GM19397 (cell line): ENCODE data around the gene SAMD4A.
A peak's percentile ranks its signal among the peaks of the same experiment; 100 is the strongest.

Experiments
- ATAC-seq: cut with Tn5 transposase; IDR thresholded peaks from one replicate; pipeline ENCODE4 v1.9.1; 2021; ENCODE audit warnings: mild to moderate bottlenecking, moderate library complexity; ENCODE audit not compliant: unreplicated experiment

The SAMD4A gene, protein sequence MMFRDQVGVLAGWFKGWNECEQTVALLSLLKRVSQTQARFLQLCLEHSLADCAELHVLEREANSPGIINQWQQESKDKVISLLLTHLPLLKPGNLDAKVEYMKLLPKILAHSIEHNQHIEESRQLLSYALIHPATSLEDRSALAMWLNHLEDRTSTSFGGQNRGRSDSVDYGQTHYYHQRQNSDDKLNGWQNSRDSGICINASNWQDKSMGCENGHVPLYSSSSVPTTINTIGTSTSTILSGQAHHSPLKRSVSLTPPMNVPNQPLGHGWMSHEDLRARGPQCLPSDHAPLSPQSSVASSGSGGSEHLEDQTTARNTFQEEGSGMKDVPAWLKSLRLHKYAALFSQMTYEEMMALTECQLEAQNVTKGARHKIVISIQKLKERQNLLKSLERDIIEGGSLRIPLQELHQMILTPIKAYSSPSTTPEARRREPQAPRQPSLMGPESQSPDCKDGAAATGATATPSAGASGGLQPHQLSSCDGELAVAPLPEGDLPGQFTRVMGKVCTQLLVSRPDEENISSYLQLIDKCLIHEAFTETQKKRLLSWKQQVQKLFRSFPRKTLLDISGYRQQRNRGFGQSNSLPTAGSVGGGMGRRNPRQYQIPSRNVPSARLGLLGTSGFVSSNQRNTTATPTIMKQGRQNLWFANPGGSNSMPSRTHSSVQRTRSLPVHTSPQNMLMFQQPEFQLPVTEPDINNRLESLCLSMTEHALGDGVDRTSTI

DNA sequence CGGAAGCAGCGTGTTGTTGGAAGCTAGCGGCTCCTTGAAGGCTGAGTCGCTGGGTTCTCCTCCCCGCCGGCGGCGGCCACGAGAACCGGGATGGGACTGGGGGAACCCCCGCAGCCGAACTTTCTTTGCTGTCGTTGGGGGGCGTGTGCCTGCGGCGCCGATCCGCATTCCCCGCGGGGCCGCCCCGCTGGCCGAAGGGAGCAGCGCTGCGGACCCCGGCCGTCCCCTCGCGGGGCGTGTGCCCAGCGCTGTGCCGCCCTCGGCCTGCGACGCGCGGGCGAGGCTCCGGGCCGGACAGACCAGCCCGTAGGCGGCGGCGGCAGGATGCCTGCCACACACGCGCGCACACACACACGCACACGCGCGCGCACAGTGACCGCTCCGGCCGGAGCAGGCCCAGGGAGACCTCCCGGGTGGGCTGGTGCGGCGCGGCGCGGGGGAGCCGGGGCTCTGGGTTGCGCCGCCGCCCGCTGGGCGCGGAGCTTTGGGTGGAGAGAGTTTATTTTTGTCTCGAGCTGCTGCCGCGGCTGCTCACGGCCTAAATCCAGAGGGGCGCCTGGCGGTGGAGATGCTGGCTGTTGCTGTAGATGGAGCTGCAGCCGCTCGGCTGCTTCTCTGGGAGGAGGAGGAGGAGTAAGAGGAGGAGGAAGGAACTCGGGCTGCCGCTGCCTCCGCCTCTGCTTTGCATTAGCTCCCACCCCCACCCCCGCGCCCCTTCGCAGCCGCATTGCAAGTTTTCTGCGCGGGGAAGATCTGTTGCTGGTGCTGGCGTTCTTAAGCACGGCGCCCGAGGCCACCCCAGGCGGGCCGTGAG is at the start of gene SAMD4A:
TSS of gene SAMD4A (plus strand) at position 719 of the 814 bp plus-strand sequence. CDS start 789 bp downstream, outside the sequence.
- peak; percentile 38 for ATAC-seq

DNA sequence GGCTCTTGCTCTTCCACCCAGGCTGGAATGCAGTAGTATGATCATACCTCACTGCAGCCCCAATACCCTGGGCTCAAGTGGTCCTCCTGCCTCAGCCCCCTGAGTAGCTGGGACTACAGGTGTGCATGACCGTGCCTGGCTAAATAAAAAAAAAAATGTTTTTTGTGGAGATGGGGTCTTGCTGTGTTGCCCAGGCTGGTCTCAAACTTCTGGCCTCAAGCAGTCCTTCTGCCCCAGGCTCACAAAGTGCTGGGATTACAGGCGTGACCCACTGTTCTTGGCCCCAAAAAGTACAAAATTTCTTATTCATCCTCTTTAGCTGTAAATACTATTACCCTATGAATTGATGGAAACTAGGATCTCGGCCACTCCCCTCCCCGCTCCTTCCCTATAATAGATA is 42.5 kb upstream of the SAMD4A start:
- no peak for ATAC-seq

DNA sequence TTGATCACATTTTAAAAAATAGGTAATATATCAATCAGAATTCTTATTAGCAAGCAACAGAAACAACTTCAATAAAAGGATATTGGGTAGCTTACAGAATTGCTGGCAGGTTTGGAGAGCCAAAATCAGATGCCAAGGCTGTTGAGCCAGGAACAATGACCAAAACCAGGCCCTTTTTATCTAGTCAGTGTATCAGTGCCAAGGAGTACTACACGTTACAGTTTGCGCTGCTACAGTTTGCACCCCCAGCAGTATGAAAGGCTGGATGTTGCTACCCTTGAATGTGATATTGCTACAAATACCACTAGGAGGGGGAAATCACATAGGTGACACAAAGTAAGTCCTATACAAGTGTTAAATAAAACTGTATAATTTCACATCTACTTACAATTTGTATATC is 38.0 kb upstream of the SAMD4A start:
- ATAC-seq = no peak

DNA sequence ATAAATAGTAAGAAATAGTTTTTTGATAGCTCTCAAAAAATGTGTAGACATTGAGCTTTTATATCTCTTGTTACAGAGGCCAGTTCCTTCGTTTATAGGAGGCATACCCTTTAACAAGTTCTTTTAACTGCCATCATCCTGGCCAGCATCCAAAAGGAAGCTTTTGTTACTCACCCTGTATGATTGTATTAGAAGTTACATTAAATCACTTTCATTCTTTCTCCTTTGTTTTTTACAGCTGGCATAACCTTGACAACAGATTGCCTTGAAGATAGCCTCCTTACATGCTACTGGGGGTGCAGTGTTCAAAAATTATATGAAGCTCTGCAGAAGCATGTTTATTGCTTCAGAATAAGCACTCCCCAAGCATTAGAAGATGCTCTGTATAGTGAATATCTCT is 37.1 kb upstream of the SAMD4A start:
- ATAC-seq = no peak

DNA sequence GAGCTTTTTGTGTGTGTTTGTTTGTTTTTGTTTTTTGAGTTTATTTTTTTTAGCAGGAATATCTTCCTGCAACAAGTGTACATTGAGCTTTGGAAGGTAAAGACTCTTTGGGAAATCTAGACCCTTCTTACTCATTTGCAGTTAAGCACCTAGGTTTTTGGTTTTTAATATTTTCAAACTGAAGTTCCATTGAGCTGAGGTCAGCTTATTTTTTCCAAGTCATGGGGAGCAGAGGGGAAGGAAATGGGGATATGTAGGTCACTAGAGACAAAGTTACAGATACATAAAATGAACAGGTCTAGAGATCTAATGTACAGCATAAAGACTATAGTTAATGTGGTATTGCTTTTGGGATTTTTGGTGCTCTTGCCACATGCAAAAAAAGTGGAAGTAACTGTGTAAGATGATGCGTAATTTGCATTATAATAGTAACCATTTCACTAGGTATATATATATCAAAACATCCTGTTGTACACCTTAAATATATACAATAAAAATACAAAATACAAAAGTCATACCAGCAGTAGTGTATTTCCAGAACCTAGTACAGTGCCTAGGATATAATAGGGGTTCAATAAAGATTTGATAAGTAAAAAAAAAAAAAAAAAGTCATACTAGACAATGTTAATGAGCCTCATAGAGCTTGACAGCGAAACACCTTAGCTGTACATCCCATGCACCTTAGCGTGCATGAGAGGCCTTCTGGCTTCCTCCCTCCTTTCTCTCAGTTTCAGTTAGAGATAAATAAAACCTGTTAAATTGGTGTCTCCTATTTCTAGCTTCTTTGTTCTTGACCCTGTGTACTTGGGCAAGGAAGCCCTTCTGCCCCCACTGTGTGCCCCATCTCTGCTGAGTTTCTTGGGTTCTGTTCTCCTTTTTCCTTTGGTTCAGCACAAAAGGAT is 34.6 kb upstream of the SAMD4A start:
- peak; percentile 95 for ATAC-seq

DNA sequence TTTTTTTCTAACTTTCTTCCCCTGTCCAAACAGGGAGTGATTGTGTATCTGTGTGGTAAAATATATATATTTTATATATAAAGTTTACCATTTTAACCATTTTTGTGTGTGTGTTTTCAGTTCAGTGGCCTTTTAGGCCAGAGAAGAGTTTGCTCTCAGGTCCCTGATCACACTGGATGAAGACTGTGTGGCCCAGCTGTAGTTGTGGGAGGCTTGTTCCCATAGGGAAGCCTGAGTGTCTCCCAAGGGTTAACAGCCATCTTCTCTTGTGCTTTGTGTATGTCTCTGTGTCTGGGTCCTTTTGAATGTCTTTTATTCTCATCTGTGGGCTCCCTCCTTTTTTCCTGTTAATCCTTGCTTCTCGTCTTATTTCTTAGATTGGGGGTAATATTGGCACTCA is 33.8 kb upstream of the SAMD4A start:
- no peak for ATAC-seq

DNA sequence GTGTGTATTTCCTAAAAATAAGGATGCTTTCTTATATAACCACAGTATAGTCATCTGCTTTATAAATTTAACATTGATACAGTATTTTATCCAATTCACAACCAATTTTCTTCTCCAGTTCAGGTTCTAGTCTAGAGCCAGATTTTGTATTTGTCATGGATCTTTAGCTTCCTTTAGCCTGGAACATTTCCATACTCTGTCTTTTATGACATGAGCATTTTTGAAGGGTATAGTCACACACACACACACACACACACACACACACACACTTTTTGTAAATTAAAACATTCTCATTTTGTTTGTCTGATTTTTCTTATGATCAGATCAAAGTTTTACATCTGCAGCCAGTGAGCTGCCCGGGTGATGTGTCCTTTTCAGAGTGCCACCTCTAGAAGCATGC is 31.8 kb upstream of the SAMD4A start:
- ATAC-seq = no peak

DNA sequence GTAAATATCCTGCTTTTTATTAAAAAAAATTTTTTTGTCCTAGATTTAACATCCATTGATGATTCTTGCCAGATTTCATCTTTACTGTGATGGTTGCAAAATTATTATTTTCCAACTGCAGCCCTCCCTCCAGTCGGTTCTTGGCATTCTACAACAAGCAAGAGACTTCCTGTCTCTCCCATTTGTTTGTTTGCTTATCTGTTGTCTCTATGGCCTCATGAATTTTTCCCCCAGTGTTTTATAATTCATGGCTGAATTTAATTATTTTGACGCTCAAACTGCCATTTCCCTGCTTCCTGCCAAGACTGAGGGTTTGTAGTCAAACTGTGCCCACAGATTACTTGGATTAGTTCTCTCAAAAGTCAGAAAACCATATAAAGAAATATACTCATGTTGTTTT is 31.3 kb upstream of the SAMD4A start:
- no peak for ATAC-seq

DNA sequence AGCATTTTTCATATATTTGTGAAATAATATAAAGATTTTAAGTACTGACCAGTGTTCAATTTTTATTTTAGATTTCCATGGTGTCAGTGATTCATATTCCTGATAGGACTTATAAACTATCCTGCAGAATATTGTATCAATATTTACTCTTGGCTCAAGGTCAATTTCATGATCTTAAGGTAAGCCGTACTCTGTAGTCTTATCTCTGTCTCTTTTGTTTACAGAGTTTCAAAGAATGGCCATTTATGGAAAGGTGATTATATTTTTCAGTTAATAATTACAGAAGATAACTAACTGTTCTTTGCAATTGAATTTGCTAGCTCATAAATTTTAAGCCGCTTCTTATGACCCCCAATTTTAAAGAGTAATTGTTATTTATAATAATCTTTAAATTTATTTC is 29.3 kb upstream of the SAMD4A start:
- ATAC-seq = no peak

DNA sequence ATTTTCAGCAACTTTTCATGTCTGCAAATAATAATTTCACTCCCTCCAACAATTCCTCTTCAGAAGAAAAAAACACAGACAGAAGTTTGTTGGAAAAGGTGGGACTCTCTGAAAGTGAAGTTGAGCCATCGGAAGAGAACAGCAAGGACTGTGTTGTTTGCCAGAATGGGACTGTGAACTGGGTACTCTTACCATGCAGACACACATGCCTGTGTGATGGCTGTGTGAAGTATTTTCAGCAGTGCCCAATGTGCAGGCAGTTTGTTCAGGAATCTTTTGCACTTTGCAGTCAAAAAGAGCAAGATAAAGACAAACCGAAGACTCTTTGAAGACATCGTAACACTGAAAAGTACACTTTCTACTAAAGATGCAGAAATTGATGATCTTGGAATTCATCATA is 28.9 kb upstream of the SAMD4A start:
- ATAC-seq = no peak

DNA sequence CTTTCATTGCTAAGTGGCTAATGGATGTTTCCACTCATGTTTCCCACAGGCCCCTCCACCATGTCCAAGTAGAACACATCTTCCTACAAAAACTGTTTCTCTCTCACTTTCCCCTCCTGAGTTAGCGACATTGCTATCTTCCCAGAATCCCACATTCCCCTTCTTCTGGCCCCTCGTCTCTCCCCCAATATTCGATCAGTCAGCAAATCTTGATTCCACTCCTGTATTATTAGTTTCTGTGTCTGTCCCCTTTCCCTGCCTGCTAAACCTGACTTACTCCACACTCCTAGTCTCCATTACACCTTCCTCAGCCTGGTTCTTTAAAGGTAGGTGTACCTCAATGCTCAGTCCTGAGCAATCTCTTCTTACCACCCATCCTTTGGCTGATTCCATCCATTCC is 19.3 kb upstream of the SAMD4A start:
- no peak for ATAC-seq

DNA sequence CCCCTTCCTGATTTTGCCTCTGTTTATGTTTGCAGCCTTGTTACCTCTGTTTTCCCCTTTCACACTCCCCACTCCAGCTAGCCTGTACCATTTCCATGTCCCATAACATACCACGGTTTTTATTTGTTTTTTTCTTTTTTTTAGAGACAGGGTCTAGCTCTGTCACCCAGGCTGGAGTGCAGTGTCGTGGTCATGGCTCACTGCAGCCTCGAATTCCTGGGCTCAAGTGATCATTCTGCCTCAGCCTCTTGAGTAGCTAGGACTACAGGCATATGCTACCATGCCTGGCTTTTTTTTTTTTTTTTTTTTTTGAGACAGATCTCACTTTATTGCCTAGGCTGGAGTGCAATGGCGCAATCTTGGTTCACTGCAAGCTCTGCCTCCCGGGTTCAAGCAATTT is 18.4 kb upstream of the SAMD4A start:
- ATAC-seq = no peak

DNA sequence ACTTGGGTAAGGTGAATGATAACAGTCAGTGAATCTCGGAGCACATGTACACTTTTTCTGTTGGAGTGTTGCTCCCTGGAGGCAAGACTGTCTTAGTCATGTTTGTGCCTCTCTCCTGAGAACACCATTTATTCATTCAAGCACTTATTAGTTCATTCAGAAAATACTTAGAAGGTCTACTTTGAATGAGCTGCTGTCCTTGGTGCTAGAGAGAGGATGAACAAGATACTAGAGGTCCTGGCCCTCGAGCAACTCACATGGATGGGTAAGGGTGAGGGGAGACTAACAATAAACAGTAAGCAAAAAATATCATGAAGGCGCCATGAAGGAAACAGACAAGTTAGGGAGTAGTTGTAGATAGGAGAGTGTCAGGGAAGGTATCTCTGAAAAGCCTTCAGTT is 17.1 kb upstream of the SAMD4A start:
- no peak for ATAC-seq

DNA sequence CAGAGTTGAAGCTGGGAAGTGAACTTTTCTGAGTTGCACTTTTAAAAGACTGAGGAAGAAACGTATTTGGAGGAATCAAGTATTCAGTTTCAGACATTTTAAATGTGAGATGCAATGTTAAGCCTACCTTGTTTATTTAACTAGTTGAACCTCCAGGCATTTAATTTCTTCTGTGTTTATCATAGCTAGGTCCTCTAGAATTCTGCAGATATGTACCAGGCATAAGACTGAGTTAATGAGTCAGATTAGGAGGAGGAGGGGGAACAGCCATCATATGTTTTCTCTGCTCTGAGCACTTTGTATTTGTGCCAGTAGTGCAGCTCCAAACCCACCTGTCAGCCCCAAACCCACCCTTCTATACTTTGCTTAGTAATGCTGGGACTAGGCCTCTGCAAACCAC is 16.4 kb upstream of the SAMD4A start:
- ATAC-seq = no peak

DNA sequence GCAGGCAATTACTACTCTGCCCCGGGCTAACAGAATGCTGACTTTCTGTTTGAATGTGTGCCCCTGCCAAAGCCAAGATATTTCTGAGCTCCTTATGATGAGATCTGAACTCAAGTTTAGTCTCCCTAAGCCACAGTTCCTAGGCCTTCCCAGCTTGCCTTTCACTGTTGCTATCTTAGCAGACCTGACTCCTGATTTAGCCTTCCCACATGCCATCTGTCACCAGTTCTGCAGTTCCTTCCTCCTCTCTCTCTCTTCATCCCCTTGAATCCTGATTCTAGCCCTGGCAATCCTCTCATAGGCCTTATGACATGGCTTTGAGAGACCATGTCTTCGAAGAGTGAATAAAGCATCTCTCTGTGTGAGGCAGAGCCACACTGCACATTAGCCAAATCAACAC is 12.5 kb upstream of the SAMD4A start:
- ATAC-seq = no peak

DNA sequence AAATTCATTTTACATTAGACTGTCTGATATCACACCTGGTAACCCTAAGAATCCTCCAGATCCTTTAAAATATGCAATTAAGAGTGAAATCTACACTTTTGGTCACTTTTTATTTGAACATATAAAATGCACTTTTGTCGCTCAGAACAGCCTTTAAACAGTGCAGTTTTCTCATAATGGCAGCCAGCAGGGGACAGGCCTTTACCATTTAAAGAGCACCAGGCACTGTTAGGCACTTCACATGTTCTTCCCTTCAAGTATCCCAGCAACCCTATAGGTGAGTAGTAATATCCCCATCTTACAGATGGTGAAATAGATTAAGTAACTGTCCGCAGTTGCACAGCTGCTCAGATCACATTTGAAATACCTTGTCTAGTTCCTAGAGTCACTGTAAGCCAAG is 11.3 kb upstream of the SAMD4A start:
- no peak for ATAC-seq

DNA sequence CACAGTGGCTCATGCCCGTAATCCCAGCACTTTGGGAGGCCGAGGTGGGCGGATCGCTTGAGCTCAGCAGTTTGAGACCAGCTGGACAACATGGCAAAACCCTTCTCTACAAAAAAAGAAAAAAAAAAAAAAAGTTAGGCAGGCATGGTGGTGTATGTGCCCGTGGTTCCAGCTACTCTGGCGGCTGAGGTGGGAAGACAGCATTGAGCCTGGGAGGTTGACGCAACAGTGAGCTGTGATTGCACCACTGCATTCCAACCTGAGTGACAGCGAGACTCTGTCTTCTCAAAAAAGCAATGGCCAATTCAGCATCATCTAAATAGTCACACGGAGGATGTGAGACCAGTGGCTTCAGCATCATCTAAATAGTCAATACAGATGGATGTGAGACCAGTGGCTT is 10.4 kb upstream of the SAMD4A start:
- ATAC-seq = no peak

DNA sequence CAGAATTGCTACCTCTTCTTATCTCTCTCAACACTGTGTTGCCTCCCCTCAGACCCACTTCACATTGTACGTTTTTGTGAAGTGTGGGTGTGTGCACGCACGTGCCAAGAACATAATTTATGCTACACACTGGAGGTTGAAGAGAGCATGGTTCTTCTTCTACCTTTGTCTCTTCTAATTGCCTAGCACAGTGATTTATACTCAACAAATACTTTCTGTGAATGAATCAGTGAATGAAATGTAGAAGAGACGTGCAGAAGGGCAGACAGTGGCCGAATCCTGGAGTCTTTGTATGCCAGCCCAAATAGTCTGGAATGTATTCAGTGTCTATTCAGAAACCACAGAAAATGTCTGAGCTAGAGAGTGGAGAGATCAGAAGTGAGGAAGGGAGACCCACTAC is 4.6 kb upstream of the SAMD4A start:
- ATAC-seq = no peak

DNA sequence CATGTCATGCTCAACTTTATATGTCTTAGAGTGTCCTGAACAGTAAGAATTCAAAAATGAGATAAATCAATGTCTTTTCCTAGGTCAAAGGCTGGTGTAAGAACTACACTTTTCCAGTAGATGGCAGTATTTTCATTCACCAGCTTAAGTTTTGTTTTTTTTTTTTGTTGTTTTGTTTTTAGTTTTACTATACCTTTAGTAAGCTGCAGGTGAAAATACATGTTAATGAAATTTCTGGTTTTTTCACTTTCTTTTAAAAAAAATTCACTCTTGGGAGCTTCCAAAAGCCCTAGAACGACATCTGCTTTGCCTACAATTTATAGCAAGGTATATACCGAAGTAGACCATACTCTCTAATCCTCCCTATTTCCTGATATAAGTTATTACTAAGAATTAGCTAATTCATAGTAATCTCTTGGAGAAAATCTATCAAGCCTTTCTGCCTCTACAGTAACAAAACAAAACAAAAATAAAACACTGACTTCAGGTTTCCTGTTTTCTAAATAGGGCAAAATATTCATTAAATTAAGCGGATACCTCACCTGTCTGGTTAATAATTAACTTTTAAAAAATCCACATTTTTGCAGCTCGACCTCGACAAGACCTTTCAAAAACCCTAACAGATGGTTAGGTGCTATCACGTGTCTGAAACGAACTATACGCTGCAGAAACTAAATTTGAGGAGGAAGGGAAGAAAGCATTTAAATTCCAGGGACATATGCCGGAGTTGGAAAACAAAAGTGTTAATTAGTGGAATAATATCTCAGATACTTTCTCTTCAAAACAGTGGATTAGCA is 2.7 kb upstream of the SAMD4A start:
- no peak for ATAC-seq
